DND-41 (cell line): ENCODE results near the gene TMEM151A.

Source experiments
- ATAC-seq: fragments of 200-7000 bp; cut with Tn5 transposase; 3 replicates; pipeline ENCODE4 v1.9.1; 2021; ENCODE audit warnings: low read depth; ENCODE audit not compliant: insufficient read depth
- DNase-seq: peaks from one replicate; pipeline ENCODE4 v3.0.0-alpha.2; 2020
- H2AFZ ChIP-seq: 2 replicates; pipeline ENCODE4 v1.6.0; 2012; ENCODE audit warnings: low read depth, low read length
- H3K27ac ChIP-seq: 2 replicates; pipeline ENCODE4 v1.5.1; 2012; ENCODE audit warnings: low read length, inconsistent platforms
- H3K27me3 ChIP-seq: fragments of 200-600 bp; sonication (generic); 2 replicates; pipeline ENCODE4 v1.6.0; 2012; ENCODE audit warnings: low read length, mild to moderate bottlenecking, inconsistent platforms; ENCODE audit not compliant: insufficient read depth, poor library complexity
- H3K36me3 ChIP-seq: 2 replicates; pipeline ENCODE4 v1.5.1; 2012; ENCODE audit warnings: low read length, inconsistent platforms; ENCODE audit not compliant: insufficient read depth
- H3K4me1 ChIP-seq: 2 replicates; pipeline ENCODE4 v1.5.1; 2012; ENCODE audit warnings: mild to moderate bottlenecking, low read length; ENCODE audit not compliant: insufficient read depth
- H3K4me2 ChIP-seq: 2 replicates; pipeline ENCODE4 v1.6.0; 2012; ENCODE audit warnings: mild to moderate bottlenecking, moderate library complexity, low read length, inconsistent platforms; ENCODE audit not compliant: insufficient read depth
- H3K4me3 ChIP-seq, 2 experiments: fragments of 200-600 bp in 1 of 2; shearing (Covaris generic) in 1 of 2; 2 replicates each; pipeline ENCODE4 v1.5.1; 2012 to 2016; ENCODE audit warnings: inconsistent platforms in 2 of 2, low read length in 2 of 2, mild to moderate bottlenecking in 2 of 2, low read depth in 1 of 2, moderate library complexity in 1 of 2
- H3K79me2 ChIP-seq: 2 replicates; pipeline ENCODE4 v1.6.0; 2012; ENCODE audit warnings: low read length, inconsistent platforms; ENCODE audit not compliant: insufficient read depth
- H3K9ac ChIP-seq: 2 replicates; pipeline ENCODE4 v1.6.0; 2012; ENCODE audit warnings: low read depth, mild to moderate bottlenecking, inconsistent platforms, low read length, moderate library complexity
- H3K9me3 ChIP-seq: 2 replicates; pipeline ENCODE4 v1.5.1; 2012; ENCODE audit warnings: low read length, moderate library complexity, mild to moderate bottlenecking, inconsistent platforms; ENCODE audit not compliant: insufficient read depth, severe bottlenecking
- H4K20me1 ChIP-seq: 2 replicates; pipeline ENCODE4 v1.6.0; 2012; ENCODE audit warnings: low read length; ENCODE audit not compliant: insufficient read depth
- EZH2 ChIP-seq: IDR thresholded peaks from 3 replicates; pipeline ENCODE4 v1.6.1; 2012; ENCODE audit warnings: borderline replicate concordance, low read depth, mild to moderate bottlenecking, moderate library complexity, low read length, inconsistent platforms; ENCODE audit not compliant: severe bottlenecking
- TF ChIP-seq, protein P1 (sequence below): IDR thresholded peaks from 2 replicates; pipeline ENCODE4 v1.5.1; 2012; ENCODE audit warnings: borderline replicate concordance, low read length, moderate library complexity, mild to moderate bottlenecking; ENCODE audit not compliant: poor library complexity, severe bottlenecking; ENCODE audit errors: extremely low read depth

TMEM151A gene

DNA sequence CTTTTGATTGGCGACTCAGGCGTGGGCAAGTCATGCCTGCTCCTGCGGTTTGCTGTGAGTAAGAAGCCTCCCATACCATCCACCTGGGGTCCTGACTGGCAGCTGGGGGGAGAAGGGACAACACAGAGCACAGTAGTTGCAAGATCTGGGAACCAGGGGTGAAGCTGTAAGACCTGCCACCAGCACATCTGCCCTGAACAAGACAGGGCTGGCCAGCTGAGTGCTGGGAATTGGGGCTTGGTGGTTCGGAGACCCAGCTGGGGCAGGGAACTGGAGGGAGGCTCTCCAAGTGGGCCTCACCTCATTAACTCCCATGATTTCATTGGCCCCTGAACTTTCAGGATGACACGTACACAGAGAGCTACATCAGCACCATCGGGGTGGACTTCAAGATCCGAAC lies 19.9 kb upstream of the TMEM151A start:
- H3K9ac ChIP-seq: no peak overlapping the region
- H3K4me1 ChIP-seq: peaks cover 31% of the 10 kb centered on the region
- peaks cover 64% of the 10 kb centered on the region for H4K20me1 ChIP-seq
- H3K4me3 ChIP-seq: no peak overlapping the region
- H3K79me2 ChIP-seq: peaks cover 33% of the 10 kb centered on the region
- no peak for DNase-seq
- no peaks in the 10 kb centered on the region for H3K9me3 ChIP-seq
- no peak overlapping the region for H2AFZ ChIP-seq
- ATAC-seq: no peak
- no peak overlapping the region for H3K4me2 ChIP-seq
- H3K27ac ChIP-seq: no peak overlapping the region
- peaks cover 61% of the 10 kb centered on the region for H3K36me3 ChIP-seq
- no peak for TF ChIP-seq EZH2
- TF ChIP-seq, protein P1, sequence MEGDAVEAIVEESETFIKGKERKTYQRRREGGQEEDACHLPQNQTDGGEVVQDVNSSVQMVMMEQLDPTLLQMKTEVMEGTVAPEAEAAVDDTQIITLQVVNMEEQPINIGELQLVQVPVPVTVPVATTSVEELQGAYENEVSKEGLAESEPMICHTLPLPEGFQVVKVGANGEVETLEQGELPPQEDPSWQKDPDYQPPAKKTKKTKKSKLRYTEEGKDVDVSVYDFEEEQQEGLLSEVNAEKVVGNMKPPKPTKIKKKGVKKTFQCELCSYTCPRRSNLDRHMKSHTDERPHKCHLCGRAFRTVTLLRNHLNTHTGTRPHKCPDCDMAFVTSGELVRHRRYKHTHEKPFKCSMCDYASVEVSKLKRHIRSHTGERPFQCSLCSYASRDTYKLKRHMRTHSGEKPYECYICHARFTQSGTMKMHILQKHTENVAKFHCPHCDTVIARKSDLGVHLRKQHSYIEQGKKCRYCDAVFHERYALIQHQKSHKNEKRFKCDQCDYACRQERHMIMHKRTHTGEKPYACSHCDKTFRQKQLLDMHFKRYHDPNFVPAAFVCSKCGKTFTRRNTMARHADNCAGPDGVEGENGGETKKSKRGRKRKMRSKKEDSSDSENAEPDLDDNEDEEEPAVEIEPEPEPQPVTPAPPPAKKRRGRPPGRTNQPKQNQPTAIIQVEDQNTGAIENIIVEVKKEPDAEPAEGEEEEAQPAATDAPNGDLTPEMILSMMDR: no peak
- H3K27me3 ChIP-seq: no peaks in the 10 kb centered on the region

DNA sequence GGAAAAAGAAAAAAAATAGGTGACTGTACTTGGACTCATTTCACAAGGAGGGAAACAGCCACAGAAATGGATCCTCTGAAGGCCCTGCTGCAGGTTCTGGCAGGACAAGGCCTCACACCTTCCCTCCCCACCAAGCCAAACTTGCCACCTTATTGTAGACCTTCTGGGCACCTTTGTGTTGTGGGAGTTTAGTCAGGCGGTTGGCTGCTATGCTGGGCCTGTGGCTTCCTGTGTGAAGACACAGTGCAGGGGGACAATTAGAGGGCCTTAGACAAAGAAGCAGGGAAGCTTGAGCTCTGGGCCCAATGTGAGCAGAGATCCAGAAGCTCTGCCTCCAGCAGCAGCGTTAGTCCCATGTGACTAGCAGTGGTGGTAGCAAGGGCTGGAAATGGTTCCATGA lies 19.1 kb upstream of the TMEM151A start:
- no peak for ATAC-seq
- Histone ChIP-seq H3K4me1 (peaks cover 27% of the 10 kb centered on the region), H3K4me3 (no peak overlapping the region), H3K27ac (no peak overlapping the region), H3K36me3 (peaks cover 61% of the 10 kb centered on the region), H3K79me2 (peaks cover 33% of the 10 kb centered on the region), H3K27me3 (no peaks in the 10 kb centered on the region), H3K4me2 (no peak overlapping the region), H4K20me1 (peaks cover 62% of the 10 kb centered on the region), H2AFZ (no peak overlapping the region), H3K9me3 (no peaks in the 10 kb centered on the region), H3K9ac (no peak overlapping the region)
- TF ChIP-seq, protein P1: no peak
- TF ChIP-seq EZH2: no peak
- DNase-seq: no peak

DNA sequence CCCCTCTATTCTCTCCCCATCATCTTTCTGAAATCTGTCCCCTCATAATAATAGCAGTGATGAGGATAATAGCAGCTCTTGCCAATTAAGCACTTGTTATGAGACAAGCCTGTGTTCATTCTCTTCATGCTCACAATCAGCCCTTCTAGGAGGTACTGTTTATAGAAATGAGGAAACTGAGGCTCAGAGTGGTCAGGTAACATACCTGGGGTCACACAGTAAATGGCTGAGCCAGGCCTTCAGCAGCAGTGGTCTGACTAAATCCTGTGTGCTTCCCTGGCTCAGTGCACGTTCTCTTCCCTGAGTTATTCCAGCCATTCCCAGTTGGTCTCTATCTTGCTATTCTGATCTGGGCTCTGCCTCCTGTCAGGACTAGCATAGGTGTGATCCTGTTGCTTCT lies 17.5 kb upstream of the TMEM151A start:
- H3K36me3 ChIP-seq: peaks cover 61% of the 10 kb centered on the region
- TF ChIP-seq, protein P1: no peak
- no peak for TF ChIP-seq EZH2
- no peak for ATAC-seq

DNA sequence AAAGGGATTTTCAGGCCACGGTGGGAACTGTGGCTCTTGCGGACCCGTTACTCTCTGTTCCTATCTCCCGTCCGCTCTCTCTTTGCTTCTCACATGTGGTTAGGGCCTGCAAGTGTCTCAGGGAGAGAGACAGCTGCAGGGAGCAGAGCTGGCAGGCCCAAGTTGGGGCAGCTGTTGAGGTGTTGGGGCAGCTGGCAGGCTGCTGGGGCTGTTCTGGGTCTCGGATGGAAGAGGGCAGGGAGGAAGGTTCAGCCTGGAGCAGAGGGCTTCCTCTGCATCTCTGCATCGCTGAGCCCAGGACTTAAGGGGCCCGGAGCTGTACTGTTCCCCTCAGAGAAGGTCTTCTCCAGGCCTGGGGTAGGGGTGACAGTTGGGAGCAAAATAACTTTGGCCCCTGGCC lies 16.3 kb upstream of the TMEM151A start:
- no peak overlapping the region for H3K27ac ChIP-seq
- no peak overlapping the region for H3K9ac ChIP-seq
- no peak overlapping the region for H3K4me2 ChIP-seq
- peaks cover 18% of the 10 kb centered on the region for H3K4me1 ChIP-seq
- TF ChIP-seq, protein P1: no peak
- TF ChIP-seq EZH2: no peak
- peaks cover 55% of the 10 kb centered on the region for H3K36me3 ChIP-seq
- H3K4me3 ChIP-seq: no peak overlapping the region
- no peaks in the 10 kb centered on the region for H3K27me3 ChIP-seq
- ATAC-seq: no peak
- H4K20me1 ChIP-seq: peaks cover 64% of the 10 kb centered on the region
- DNase-seq: no peak
- no peaks in the 10 kb centered on the region for H3K9me3 ChIP-seq
- no peak overlapping the region for H2AFZ ChIP-seq
- H3K79me2 ChIP-seq: peaks cover 15% of the 10 kb centered on the region

More for the DNA sequence above, 17.5 kb upstream of the TMEM151A start:
- no peak overlapping the region for H3K4me3 ChIP-seq
- no peaks in the 10 kb centered on the region for H3K27me3 ChIP-seq
- peaks cover 27% of the 10 kb centered on the region for H3K79me2 ChIP-seq
- peaks cover 64% of the 10 kb centered on the region for H4K20me1 ChIP-seq
- no peak overlapping the region for H3K4me2 ChIP-seq
- no peaks in the 10 kb centered on the region for H3K9me3 ChIP-seq
- H3K27ac ChIP-seq: no peak overlapping the region
- H3K9ac ChIP-seq: no peak overlapping the region
- H2AFZ ChIP-seq: no peak overlapping the region
- DNase-seq: no peak
- peaks cover 30% of the 10 kb centered on the region for H3K4me1 ChIP-seq
